NOMO-1 treated with DMSO at 0.1 percent for 48 hours (cell line): ENCODE results near the gene AMIGO3.
"Not testable (repeated sequence)": the region's sequence is repeated elsewhere in the genome, so short reads cannot be mapped to it uniquely, and the experiment has no call there.

Experiments
- DNase-seq: peaks from one replicate; lab custom pipeline; 2025; ENCODE audit not compliant: unreplicated experiment; lab: John Stamatoyannopoulos, UW

AMIGO3 gene

GRCh38 chr3:49689908-49690624, 29.4 kb downstream of the AMIGO3 start:
- DNase-seq, result not testable (repeated sequence)

GRCh38 chr3:49689046-49689907, 30.2 kb downstream of the AMIGO3 start, which contains the start of the genes MST1 and RNF123:
Gene MST1 (minus strand): TSS chr3:49689474. CDS start chr3:49688691, 783 bp downstream.
Gene RNF123 (plus strand): TSS chr3:49689557. CDS start chr3:49691166, 1,609 bp downstream.
- DNase-seq, result no peak

DNA sequence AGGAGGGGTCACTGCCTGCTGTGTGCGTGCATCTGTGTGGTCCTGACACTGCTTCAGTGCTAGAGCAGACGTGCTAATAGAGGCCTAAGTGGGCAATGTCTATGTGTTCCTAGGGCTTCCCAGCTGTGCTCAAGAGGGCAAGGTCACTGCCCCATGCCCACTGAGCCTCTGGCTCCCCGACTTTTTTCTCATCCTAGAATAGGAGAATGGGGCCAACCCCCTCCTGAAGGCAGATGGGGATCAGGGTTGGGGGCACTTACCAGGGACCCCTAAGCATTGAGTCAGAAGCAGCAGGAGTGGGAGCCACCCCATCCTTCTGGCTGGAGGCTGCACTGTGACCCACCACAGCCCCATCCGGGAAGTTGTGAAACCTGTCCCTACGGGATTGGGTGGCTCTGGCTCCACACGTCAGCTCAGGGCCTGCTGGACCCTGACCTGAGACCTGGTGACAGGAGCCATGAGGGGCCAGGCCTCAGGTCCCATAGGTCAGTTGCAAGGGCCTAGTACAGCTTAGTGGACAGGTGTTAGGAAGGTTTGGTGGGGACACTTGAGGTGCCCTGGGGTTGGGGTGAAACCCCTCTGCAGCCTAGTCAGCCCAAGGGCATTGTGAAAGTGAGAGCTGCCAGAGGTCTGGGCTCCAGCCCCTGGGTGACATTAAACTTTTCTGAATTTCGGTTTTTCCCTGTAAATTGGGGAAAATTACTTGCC, 31.0 kb downstream of the AMIGO3 start:
- not testable (repeated sequence) for DNase-seq

GRCh38 chr3:49687424-49687795, 32.1 kb downstream of the AMIGO3 start:
- DNase-seq, result not testable (repeated sequence)

GRCh38 chr3:49686769-49687423, 32.6 kb downstream of the AMIGO3 start:
- not testable (repeated sequence) for DNase-seq

- not testable (repeated sequence) for DNase-seq
These were observed 33.1 kb downstream of the AMIGO3 start for GRCh38 chr3:49686346-49686745.

DNA sequence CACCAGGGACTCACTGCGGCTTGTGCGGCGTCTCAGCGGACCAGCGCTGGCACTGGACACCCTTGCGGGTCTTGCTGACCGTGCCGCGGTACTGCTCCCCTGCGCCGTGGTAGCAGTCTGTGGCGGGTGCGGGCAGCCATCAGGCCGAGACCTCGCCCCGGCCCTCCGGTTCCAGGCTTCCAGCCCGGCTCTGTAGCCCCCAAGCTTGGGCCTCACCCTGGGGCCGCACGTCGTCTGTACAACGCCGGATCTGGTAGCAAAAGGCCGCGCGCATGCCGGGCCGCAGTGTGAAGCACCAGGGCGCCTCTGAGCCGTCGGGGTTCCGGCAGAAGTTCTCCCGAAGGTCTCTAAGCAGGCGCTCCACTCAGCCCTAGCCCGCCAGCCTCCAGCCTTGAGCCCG, 33.6 kb downstream of the AMIGO3 start:
- not testable (repeated sequence) for DNase-seq

DNA sequence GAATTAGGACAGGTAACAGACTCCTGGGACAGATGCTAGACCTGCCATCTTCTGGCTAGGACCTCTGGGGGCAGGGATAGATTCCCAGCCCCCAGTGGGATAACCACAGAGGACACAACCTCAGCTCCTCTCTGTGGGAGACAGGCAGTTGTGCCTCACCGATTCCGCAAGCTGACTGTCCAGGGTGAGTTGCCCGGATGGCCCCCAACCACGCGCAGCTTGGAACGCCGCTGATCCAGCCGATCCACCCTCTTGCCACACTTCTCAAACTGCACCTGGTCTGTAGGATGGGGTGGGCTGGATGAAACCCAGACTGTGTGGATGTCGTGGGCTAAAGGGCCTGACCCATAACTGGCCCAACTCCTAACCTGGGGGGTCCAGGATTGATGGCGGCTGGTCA, 34.4 kb downstream of the AMIGO3 start:
- DNase-seq, result not testable (repeated sequence)

DNA sequence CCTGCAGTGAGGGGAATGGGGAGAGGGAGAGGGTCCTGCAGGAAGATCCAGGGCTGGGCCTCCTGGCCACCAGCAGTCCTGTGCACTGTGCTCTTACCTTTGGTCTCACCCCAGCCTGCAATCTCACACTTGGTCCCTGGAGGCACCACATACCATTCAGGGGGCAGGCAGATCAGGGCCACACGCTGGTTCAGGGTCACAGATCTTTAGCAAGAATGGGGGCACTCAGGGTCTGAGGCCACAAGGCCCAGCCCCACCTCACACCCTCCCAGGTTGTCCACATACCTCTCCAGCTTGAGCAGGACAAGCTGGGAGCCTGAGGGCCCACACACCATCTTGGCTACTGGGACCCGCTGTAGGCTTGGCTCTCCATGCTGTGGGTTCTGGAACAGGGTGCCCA, 35.0 kb downstream of the AMIGO3 start:
- DNase-seq, result not testable (repeated sequence)

DNA sequence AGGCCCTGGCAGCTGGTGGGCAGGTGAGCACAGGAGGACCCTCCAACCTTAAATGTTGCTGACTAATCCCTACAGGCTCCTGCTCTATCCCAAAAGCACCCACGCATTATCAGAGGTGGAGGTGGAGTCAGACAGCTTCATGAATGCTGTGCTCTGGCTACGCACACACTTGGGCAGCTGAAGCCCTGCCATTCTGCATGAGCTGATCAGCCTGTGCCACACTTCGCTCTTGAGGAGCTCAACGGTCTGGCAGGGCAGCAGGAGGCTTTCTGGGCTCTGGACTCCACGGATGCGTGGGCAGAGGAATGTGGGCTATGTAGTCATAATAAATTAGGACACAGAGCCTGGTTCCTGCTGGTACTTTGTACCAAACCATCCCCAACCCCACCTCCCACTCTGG, 36.3 kb downstream of the AMIGO3 start:
- DNase-seq, result no peak

DNA sequence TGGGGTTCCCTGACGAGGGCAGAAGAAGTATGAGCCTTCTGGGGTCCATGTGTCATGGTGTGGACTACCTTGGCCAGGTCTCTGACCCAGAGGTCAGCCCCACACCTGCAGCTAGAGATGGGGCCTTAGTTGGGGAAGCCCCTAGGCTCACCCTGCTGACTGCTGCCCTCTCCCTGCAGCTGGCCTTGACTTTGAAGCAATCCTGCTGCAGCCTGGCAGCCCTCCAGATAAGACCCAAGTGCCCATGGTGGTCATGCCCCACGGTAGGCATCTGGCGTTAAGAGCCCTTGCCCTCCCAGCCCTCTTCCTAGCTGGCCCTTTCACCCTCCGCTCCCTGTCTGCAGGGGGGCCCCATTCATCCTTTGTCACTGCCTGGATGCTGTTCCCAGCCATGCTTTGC, 37.9 kb downstream of the AMIGO3 start:
- DNase-seq, result no peak

DNA sequence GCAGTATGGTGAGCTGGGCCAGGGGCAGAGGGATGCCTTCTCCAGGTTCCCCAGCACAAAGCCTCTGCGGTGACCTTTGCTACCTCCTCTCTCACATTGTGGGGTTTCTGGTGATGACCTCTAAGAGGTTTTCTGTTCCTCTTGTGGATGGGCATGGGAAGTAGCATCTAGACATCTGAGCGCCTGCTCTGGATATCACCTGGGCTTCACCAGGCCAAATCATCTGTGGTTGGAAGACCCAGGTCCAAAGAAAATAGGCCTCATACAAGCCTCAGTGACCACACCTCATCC, 38.3 kb downstream of the AMIGO3 start:
- no peak for DNase-seq

GRCh38 chr3:49680493-49681231, 38.8 kb downstream of the AMIGO3 start:
- no peak for DNase-seq

DNA sequence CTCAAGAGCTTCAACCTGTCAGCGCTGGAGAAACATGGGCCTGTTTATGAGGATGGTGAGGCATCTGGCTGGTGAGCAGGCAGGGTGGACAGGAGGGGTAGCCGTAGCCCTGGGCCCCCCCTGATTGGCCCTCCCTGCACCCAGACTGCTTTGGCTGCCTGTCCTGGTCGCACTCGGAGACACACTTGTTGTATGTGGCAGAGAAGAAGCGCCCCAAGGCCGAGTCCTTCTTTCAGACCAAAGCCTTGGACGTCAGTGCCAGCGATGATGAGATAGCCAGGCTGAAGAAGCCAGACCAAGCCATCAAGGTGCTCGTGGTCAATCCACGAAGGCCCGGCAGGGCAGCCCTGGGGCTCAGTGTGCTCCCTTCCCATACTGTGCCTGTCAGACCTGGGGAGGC, 43.6 kb downstream of the AMIGO3 start:
- DNase-seq, result no peak

GRCh38 chr3:49674497-49674983, 44.9 kb downstream of the AMIGO3 start:
- DNase-seq, result no peak

GRCh38 chr3:49673715-49674496, 45.6 kb downstream of the AMIGO3 start, which contains the start of gene APEH:
Gene APEH (plus strand): TSS chr3:49674351. CDS start chr3:49674402, 51 bp downstream.
- no peak for DNase-seq

DNA sequence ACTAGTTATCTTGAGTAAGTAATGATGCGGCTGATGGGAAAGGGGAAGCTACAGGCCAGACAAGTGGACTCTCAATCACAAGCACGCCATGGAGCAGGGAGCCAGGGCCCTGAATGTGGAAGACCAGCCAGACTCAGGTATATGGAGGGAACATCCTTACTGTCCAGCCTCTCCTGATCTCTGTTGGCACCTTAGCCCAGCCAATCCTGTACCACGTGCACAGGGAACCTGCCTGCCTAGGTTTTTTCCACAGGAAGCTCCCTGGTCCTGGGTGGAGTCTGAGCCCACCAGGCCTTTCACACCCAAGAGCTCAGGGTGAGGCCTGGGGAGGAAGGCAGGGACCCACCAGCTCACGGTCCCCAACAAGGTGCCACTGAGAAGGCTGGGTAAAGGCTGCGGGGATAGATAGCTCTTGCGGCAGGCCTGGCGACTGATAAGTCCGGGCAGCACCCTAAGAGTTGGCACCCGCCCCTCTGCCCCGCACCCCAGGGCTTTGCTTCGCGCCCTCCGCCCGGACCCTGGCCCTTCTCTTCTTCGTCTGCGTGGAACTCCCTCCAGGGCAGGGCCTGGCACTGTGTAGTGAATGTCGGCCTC, 46.3 kb downstream of the AMIGO3 start:
- DNase-seq, result no peak

- no peak for DNase-seq
These were observed 47.9 kb downstream of the AMIGO3 start for GRCh38 chr3:49671291-49672288.
